Measurements from ENCODE around the gene PIGB. TPM values are rescaled to one million over a fixed set of nuclear protein-coding genes. Genes with fewer than 3 reads are reported as not detected.
"Not testable (repeated sequence)": the region's sequence is repeated elsewhere in the genome, so short reads cannot be mapped to it uniquely, and the experiment has no call there.

Gene PIGB
- 10 to 100 TPM; 19.8 to 21.1 TPM for total RNA-seq

DNA sequence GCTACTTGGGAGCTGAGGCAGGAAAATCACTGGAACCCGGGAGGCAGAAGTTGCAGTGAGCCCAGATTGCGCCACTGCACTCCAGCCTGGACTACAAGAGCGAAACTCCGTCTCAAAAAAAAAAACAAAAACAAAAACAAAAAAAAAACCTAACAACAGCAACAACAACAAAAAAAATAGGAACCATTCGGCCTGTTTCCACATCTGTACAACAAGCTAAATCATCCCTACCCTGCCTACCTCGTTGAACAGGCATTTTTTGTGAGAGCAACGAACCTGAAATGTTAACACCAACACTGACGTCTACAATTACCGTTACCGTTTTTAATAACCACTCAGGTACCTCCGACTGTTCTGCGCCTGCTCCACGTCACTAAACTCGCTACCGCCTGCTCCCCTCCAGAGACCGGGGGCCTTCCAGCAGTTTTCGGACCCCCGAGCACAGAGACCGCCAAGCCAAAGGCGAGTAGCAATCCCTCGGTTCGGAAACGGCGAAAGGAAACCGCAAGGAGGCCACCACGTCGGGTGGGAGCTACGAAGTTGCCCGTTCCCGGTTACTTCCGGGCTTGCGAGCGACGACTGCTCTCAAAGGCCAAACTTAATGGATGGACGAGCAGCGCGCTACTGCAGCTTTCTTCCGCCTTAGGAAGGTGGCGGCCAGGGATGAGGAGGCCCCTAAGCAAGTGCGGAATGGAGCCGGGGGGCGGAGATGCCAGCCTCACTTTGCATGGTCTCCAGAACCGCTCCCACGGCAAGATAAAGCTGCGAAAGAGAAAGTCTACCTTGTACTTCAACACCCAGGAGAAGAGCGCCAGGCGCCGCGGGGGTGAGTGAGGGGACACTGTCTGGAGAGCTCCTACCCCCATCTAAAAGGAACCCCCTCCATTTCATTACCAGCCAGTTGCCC is at the start of gene PIGB, which contains the start of gene PIGBOS1:
TSS of gene PIGB (plus strand) at position 635 of the 907 bp plus-strand sequence. CDS start at position 664, 29 bp downstream.
TSS of gene PIGBOS1 (minus strand) at position 536 of the 907 bp plus-strand sequence. CDS start 1,331 bp downstream, outside the sequence.
- DNase-seq = peak; percentile 88

DNA sequence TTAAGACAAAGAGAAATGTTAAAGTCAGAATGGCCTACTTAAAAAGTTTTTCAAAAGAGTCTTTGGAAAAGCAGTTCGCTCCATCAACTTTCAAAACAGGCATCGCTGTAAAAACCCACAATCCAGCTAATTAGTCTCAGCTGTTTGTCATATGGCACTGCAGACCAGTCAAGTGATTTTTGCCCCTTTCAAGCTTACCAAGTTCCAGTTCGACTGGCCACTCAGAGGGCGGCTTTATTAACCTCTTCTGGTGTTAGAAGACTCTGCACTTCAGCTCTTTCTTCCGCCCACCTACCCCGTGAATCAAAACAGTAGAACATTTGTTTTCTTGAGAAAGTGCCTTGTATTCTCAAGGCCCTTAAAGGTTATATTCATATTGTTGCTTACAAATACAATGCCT is 48.7 kb upstream of the PIGB start:
- peak; percentile 13 for ATAC-seq
- H3K4me3 Mint-ChIP-seq = no peak overlapping the region
- no peaks in the 10 kb centered on the region for H3K9me3 Mint-ChIP-seq (ENCODE audit: low read depth)
- DNase-seq = peak; percentile 30
- H3K4me1 Mint-ChIP-seq = peaks cover 80% of the 10 kb centered on the region
- no peaks in the 10 kb centered on the region for H3K27me3 Mint-ChIP-seq
- POLR2A ChIA-PET = no interaction called here
- CTCF ChIA-PET = interaction anchor here (0.8 to 2.6 kb wide), 6 partner anchors 11 to 73 kb away, joined by 3 to 5 read pairs (median 3); partner anchors contain the start of gene RSL24D1
- H3K36me3 Mint-ChIP-seq (ENCODE audit: low read depth) = peaks cover 77% of the 10 kb centered on the region
- H3K27ac Mint-ChIP-seq = peak overlapping the region; percentile 60
- intact Hi-C loops (cut with DNase I, micrococcal nuclease) = no loop called here

More for the DNA sequence above, at the start of gene PIGB, which contains the start of gene PIGBOS1:
- intact Hi-C loops (cut with DNase I, micrococcal nuclease) = loop anchor here (1.0 to 2.0 kb wide), 5 partner anchors 30 to 122 kb away; partner anchors contain the start of genes CCPG1 (in 2 of the 2), PIERCE2 (in 2 of the 2) and RAB27A (in 1 of the 2)
- no peaks in the 10 kb centered on the region for H3K9me3 Mint-ChIP-seq (ENCODE audit: low read depth)
- ATAC-seq = peak; percentile 89
- no peaks in the 10 kb centered on the region for H3K27me3 Mint-ChIP-seq
- peak within 1 kb of the TSS; percentile 97 for H3K4me3 Mint-ChIP-seq
- peaks cover 51% of the 10 kb centered on the region for H3K4me1 Mint-ChIP-seq
- ChIA-PET CTCF (interaction anchor here (0.6 to 2.7 kb wide), 8 partner anchors 28 to 122 kb away, joined by 3 to 12 read pairs (median 3); partner anchors contain the start of genes CCPG1, PIERCE2 and RSL24D1), POLR2A (interaction anchor here (0.6 to 1.3 kb wide), 6 partner anchors 39 to 122 kb away, joined by 3 to 4 read pairs (median 3); partner anchors contain the start of genes CCPG1, PIERCE2 and RSL24D1)
- peaks cover 24% of the 10 kb centered on the region for H3K36me3 Mint-ChIP-seq (ENCODE audit: low read depth)
- peak within 1 kb of the TSS; percentile 99 for H3K27ac Mint-ChIP-seq

DNA sequence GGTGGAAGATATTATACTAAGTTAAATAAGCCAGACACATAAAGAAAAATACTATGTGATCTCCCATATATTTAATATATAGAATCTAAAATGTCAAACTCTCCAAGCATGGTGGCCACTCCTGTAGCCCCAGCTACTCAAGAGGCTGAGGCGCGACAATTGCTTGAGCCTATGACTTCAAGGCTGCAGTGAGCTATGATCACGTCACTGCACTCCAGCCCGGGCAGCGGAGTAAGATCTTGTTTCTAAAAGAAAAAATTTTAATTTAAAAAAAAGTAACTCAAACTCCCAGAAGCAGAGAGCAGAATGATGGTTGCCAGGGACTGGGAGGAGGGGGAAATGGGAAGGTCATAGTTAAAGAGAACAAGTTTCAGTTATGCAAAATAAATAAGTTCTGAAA is 42.7 kb upstream of the PIGB start:
- Mint-ChIP-seq H3K9me3 (ENCODE audit: low read depth) (no peaks in the 10 kb centered on the region), H3K4me1 (peaks cover 82% of the 10 kb centered on the region), H3K36me3 (ENCODE audit: low read depth) (peaks cover 53% of the 10 kb centered on the region), H3K27ac (peak overlapping the region; percentile 95), H3K4me3 (no peak overlapping the region), H3K27me3 (no peaks in the 10 kb centered on the region)
- intact Hi-C loops (cut with DNase I, micrococcal nuclease) = no loop called here
- CTCF ChIA-PET = interaction anchor here (0.7 to 2.0 kb wide), 6 partner anchors 7 to 598 kb away, joined by 3 to 6 read pairs (median 4); no protein-coding TSS in a partner anchor
- DNase-seq (no peak), ATAC-seq (no peak)
- POLR2A ChIA-PET = interaction anchor here (0.9 to 1.0 kb wide), 4 partner anchors 9 to 58 kb away, joined by 3 to 4 read pairs (median 4); partner anchors contain the start of genes PIGB and PIGBOS1

DNA sequence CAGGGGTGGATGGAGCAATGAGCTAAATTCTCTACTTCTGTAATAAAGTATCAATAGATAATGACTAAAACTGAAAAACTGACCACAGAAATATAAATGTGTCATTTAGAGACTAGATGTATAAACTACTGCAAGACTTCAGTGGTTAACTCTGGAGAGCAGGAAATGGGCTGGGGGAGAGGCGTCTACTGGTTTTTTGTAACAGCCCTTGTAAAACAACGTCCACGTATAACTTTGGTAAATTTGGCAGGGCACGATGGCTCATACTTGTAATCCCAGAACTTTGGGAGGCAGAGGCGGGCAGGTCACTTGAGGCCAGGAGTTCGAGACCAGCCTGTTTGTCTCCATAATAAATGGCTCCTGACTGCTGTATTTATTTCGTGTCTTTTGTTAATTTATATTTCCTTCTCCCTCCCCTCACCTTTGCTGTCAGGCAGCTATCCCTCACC is 41.9 kb upstream of the PIGB start:
- ChIA-PET POLR2A (interaction anchor here (0.7 to 1.0 kb wide), 5 partner anchors 10 to 59 kb away, joined by 3 to 4 read pairs (median 3); partner anchors contain the start of genes PIGB and PIGBOS1), CTCF (interaction anchor here (1.2 to 2.0 kb wide), 4 partner anchors 8 to 163 kb away, joined by 3 to 6 read pairs (median 5); no protein-coding TSS in a partner anchor)
- peak; percentile 54 for ATAC-seq
- Mint-ChIP-seq H3K4me1 (peaks cover 84% of the 10 kb centered on the region), H3K27ac (peak overlapping the region; percentile 95), H3K4me3 (peak overlapping the region; percentile 21), H3K9me3 (ENCODE audit: low read depth) (no peaks in the 10 kb centered on the region), H3K36me3 (ENCODE audit: low read depth) (peaks cover 54% of the 10 kb centered on the region), H3K27me3 (no peaks in the 10 kb centered on the region)
- peak; percentile 75 for DNase-seq
- intact Hi-C loops (cut with DNase I, micrococcal nuclease) = loop anchor here in 1 of 2 experiments (1.0 kb wide), 1 partner anchor 35 kb away; no protein-coding TSS in a partner anchor

DNA sequence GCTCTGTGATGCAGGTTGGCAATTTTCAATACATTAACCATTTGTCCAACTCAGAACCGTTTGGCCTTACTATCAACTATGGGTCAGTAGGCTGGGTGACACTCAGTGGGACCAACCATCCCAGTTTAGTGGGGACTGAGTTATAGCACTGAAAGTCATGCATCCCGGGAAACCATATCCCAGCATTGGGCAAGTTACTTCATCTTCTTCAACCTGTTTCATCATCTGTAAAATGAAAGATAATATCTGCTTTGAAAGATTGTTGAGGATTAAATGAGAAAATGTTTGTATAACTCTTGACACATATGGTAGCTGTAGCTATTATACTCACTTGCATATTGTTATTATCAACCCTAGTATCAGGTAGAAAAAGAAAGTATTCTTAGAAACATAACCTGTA is 41.3 kb upstream of the PIGB start:
- CTCF ChIA-PET = interaction anchor here (1.2 to 2.0 kb wide), 3 partner anchors 9 to 162 kb away, joined by 3 to 6 read pairs (median 5); no protein-coding TSS in a partner anchor
- DNase-seq (no peak), ATAC-seq (no peak)
- H3K36me3 Mint-ChIP-seq (ENCODE audit: low read depth) = peaks cover 53% of the 10 kb centered on the region
- POLR2A ChIA-PET = interaction anchor here (0.7 kb wide), 1 partner anchor 37 kb away, joined by 3 read pairs; no protein-coding TSS in a partner anchor
- peaks cover 86% of the 10 kb centered on the region for H3K4me1 Mint-ChIP-seq
- H3K9me3 Mint-ChIP-seq (ENCODE audit: low read depth) = no peaks in the 10 kb centered on the region
- intact Hi-C loops (cut with DNase I, micrococcal nuclease) = loop anchor here in 1 of 2 experiments (1.0 kb wide), 1 partner anchor 35 kb away; no protein-coding TSS in a partner anchor
- H3K27me3 Mint-ChIP-seq = no peaks in the 10 kb centered on the region
- H3K27ac Mint-ChIP-seq = peak overlapping the region; percentile 95
- peak overlapping the region; percentile 21 for H3K4me3 Mint-ChIP-seq

DNA sequence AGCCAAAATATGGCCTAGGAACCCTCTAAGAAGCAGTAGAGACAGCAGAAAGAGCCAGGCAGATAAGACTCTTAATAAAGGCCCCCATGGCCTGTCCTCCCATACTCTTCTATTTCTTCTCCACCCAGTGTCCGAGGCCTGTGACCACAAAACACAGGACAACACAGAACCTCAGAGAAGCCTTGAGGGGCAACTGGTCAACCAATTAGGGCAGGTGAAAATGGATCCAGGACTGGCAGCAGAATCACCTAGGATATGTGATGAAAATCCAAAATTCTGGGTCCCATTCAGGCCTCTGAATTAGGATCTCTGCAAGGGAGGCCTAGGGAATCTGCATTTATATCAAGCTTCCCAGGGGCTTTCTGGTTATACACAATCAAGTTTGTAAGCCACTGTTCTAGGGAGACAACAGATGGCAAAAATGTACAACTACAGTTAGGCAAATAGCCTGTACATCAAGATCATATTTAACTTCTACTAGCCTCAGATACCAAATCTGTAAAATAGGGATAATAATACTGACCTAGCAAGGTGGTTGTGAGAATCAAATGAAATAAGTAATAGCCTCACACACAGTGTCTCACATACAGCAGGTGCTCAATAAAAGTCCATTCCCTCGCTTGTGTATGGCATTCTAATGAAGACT is 39.8 kb upstream of the PIGB start:
- ChIA-PET POLR2A (interaction anchor here (1.4 to 1.5 kb wide), 2 partner anchors 41 to 82 kb away, joined by 3 to 4 read pairs; partner anchors contain the start of gene RSL24D1), CTCF (interaction anchor here (1.4 to 1.6 kb wide), 2 partner anchors 42 to 61 kb away, joined by 3 to 4 read pairs; no protein-coding TSS in a partner anchor)
- Mint-ChIP-seq H3K4me3 (peak overlapping the region; percentile 45), H3K27me3 (no peaks in the 10 kb centered on the region), H3K27ac (peak overlapping the region; percentile 95), H3K9me3 (ENCODE audit: low read depth) (no peaks in the 10 kb centered on the region), H3K4me1 (peaks cover 89% of the 10 kb centered on the region), H3K36me3 (ENCODE audit: low read depth) (peaks cover 46% of the 10 kb centered on the region)
- intact Hi-C loops (cut with DNase I, micrococcal nuclease) = loop anchor here in 1 of 2 experiments (1.0 kb wide), 1 partner anchor 42 kb away; no protein-coding TSS in a partner anchor
- ATAC-seq (no peak), DNase-seq (no peak)

DNA sequence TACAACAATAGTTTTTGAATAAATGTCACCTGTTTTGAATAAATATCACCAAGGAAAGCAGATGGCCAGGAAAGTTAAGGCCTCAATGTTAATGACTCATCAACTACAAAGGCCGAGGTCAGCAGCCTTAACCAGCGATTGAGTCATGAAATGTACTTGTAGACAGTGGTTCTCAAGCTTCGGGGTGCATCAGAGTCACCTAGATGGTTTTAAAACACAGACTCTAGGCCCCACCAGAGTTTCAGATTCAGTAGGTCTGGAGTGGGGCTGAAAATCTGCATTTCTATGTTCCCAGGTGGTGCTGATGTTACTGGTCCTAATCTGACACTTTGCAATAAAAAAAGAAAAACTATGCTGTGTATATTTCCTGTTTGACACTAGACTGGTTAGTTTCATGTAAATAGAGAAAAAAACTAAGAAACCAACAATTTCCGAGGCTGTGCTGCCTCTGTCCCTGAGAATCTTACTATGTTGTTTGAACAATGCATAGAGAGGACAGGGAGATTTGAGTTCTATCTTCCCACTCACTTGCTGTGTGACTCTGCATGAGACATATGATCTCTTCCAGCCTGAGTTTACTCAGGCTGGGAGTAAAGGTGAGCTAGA is 39.2 kb upstream of the PIGB start:
- DNase-seq = peak; percentile 73

DNA sequence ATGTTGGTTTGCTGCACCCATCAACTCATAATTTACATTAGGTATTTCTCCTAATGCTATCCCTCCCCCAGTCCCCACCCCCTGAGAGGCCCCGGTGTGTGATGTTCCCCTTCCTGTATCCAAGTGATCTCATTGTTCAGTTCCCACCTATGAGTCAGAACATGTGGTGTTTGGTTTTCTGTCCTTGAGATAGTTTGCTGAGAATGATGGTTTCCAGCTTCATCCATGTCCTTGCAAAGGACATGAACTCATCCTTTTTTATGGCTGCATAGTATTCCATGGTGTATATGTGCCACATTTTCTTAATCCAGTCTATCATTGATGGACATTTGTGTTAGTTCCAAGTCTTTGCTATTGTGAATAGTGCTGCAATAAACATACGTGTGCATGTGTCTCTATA is 38.4 kb upstream of the PIGB start:
- not testable (repeated sequence) for H3K4me3 Mint-ChIP-seq; H3K27me3 Mint-ChIP-seq; H3K9me3 Mint-ChIP-seq (ENCODE audit: low read depth); ATAC-seq
- POLR2A ChIA-PET = interaction anchor here (1.0 to 1.5 kb wide), 4 partner anchors 13 to 84 kb away, joined by 3 to 4 read pairs (median 3); partner anchors contain the start of gene RSL24D1
- CTCF ChIA-PET = interaction anchor here (1.0 kb wide), 1 partner anchor 83 kb away, joined by 3 read pairs; no protein-coding TSS in a partner anchor
- DNase-seq = peak; percentile 68
- Mint-ChIP-seq H3K27ac (peak overlapping the region; percentile 88), H3K36me3 (ENCODE audit: low read depth) (peaks cover 48% of the 10 kb centered on the region), H3K4me1 (peaks cover 95% of the 10 kb centered on the region)
- intact Hi-C loops (cut with DNase I, micrococcal nuclease) = loop anchor here (1.0 kb wide), 3 partner anchors 9 to 59 kb away; partner anchors contain the start of gene RAB27A (in 2 of the 2)

More for the DNA sequence above, 39.2 kb upstream of the PIGB start:
- Mint-ChIP-seq H3K27ac (peak overlapping the region; percentile 95), H3K9me3 (ENCODE audit: low read depth) (no peaks in the 10 kb centered on the region), H3K4me1 (peaks cover 95% of the 10 kb centered on the region), H3K36me3 (ENCODE audit: low read depth) (peaks cover 47% of the 10 kb centered on the region), H3K27me3 (no peaks in the 10 kb centered on the region), H3K4me3 (peak overlapping the region; percentile 45)
- ChIA-PET POLR2A (interaction anchor here (1.0 to 1.5 kb wide), 4 partner anchors 12 to 83 kb away, joined by 3 to 4 read pairs (median 3); partner anchors contain the start of gene RSL24D1), CTCF (interaction anchor here (1.4 to 1.6 kb wide), 2 partner anchors 43 to 62 kb away, joined by 3 to 4 read pairs; no protein-coding TSS in a partner anchor)
- ATAC-seq = peak; percentile 78
- intact Hi-C loops (cut with DNase I, micrococcal nuclease) = loop anchor here (1.0 kb wide), 4 partner anchors 9 to 59 kb away; partner anchors contain the start of gene RAB27A (in 2 of the 2)

DNA sequence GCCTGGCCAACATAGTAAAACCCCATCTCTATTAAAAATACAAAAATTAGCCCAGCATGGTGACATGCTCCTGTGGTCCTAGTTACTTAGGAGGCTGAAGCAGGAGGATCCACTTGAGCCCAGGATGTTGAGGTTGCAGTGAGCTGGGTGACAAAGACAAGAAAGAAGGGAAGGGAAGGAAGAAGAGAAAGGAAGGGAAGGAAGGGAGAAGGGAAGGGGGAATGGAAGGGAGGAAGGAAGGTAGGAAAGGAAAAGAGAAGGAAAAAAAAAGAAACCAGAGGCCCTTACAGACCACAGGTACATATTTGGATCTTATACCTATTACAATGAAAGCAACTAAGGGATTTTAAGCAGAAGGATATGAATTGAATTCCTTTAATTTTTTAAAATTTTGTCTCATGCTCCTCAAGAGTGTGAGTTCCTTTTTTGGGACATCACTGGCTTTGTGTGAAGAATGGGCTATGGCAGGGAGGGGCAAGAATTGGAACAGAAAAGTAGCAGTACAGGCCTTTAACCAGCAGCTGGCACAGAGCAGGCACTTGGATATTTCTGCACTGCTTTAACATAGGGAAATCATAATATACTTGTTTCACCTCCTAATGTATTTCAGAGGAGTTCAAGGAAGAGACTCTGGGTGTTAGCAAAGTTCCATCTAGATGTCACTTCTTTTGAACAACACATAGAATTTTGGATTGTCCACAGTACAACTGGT is 37.3 kb upstream of the PIGB start:
- ChIA-PET POLR2A (interaction anchor here (0.7 to 1.1 kb wide), 3 partner anchors 14 to 62 kb away, joined by 3 to 4 read pairs (median 3); no protein-coding TSS in a partner anchor), CTCF (interaction anchor here (0.6 to 1.7 kb wide), 10 partner anchors 10 to 158 kb away, joined by 3 to 5 read pairs (median 3); no protein-coding TSS in a partner anchor)
- H3K36me3 Mint-ChIP-seq (ENCODE audit: low read depth) = peaks cover 55% of the 10 kb centered on the region
- no peaks in the 10 kb centered on the region for H3K9me3 Mint-ChIP-seq (ENCODE audit: low read depth)
- ATAC-seq = no peak
- intact Hi-C loops (cut with DNase I, micrococcal nuclease) = no loop called here
- DNase-seq = no peak
- peaks cover 97% of the 10 kb centered on the region for H3K4me1 Mint-ChIP-seq
- no peaks in the 10 kb centered on the region for H3K27me3 Mint-ChIP-seq
- H3K27ac Mint-ChIP-seq = peak overlapping the region; percentile 85
- H3K4me3 Mint-ChIP-seq = no peak overlapping the region
